Measurements from ENCODE around the gene CHIC2.

GRCh38 chr4:54102531-54103106 lies 38.2 kb upstream of the CHIC2 start:
- TF ChIP-seq CTCF (IDR thresholded peaks at IDR 0.05; ENCODE audit: poor library complexity), result no peak
- no peak for TF ChIP-seq EZH2 (IDR thresholded peaks at IDR 0.05; ENCODE audit: borderline replicate concordance)
- no peak for TF ChIP-seq EZH2phosphoT487 (IDR thresholded peaks at IDR 0.05; ENCODE audit: low read depth, severe bottlenecking, unreplicated experiment)

All from hepatocyte (in vitro differentiated cells).